ENCODE results near the gene GPR55. TPM values are rescaled to one million over a fixed set of nuclear protein-coding genes. Genes with fewer than 3 reads are reported as not detected.

The GPR55 gene
- total and polyA plus RNA-seq, 10 of the 15 experiments (the other 5 are each of a cell fraction or from before 2014, with no cell fraction given), result 2.1 to 30.1 (median 16.2) TPM

DNA sequence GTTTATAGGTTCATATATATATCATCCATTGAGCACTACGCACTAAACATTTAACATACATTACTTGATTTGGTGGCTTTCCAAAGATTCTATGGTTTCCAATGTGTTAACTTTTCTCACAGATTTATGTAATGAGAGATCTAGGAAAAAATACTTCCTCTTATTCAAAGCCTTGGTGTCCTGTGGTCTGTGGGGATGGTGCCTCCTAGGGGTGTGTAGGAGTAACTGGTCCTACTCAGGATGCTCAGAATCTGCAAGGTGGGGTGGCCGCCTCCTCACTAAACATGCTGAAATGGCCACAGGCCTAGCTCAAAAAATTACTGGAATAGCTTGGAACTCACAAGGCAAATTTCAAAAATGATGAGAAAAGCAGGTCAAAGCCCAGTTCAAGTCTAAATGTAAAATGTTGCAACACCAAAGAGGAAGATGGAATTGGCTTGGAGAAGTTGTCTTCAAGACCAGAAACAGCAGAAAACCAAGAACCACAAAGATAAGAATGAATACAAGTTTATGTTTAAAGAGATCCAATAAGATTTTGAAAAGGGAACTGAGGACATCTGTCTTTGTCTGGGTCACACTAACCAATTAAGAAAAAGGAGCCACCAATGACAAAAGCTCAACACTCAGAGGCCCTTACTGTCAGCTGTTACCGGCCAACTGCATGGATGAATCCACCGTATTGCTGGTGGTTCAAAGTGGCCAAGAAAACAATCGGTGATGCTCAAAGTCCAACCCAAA lies 11.5 kb downstream of the GPR55 start (continued):
- TF ChIP-seq ZBTB40 (IDR thresholded peaks at IDR 0.05; ENCODE audit: borderline replicate concordance) (no peak), SMC3 (IDR thresholded peaks at IDR 0.05; ENCODE audit: borderline replicate concordance, low read length) (peak; percentile 26; the same call in 1 of the 2 replicates), NR2F1 (conservative IDR thresholded peaks at IDR 0.05) (no peak), RUNX3 (IDR thresholded peaks at IDR 0.05; ENCODE audit: low read length) (peak; percentile 72), PAX8 (IDR thresholded peaks at IDR 0.05) (no peak), SMAD5 (IDR thresholded peaks at IDR 0.05; ENCODE audit: low read depth) (no peak), NR2C2 (IDR thresholded peaks at IDR 0.05; ENCODE audit: borderline replicate concordance, control insufficient read depth, insufficient read length, low read depth) (no peak), MTA3 (IDR thresholded peaks at IDR 0.05; ENCODE audit: borderline replicate concordance, low read length) (no peak), SP1 (IDR thresholded peaks at IDR 0.05; ENCODE audit: low read depth, low read length) (no peak), TARDBP (IDR thresholded peaks at IDR 0.05; ENCODE audit: borderline replicate concordance) (no peak)
